NCI-H460 (cell line): ENCODE results near the gene TCF4. TPM values are rescaled to one million over a fixed set of nuclear protein-coding genes. Genes with fewer than 3 reads are reported as not detected.

ENCODE experiments used
- DNase-seq: peaks from one replicate; pipeline ENCODE4 v3.0.0-alpha.2; 2016; ENCODE audit warnings: low read depth; ENCODE audit errors: extremely low read depth
- total RNA-seq: library from RNA; depleted of rRNA; stranded (reverse); fragments of >200 nt; shearing (Covaris generic); gene quantifications from 2 replicates; pipeline ENCODE4 v1.2.3, GENCODE V29; 2014

The TCF4 gene
- total RNA-seq, 1 experiment from 2014 or later: 7.3 TPM

DNA sequence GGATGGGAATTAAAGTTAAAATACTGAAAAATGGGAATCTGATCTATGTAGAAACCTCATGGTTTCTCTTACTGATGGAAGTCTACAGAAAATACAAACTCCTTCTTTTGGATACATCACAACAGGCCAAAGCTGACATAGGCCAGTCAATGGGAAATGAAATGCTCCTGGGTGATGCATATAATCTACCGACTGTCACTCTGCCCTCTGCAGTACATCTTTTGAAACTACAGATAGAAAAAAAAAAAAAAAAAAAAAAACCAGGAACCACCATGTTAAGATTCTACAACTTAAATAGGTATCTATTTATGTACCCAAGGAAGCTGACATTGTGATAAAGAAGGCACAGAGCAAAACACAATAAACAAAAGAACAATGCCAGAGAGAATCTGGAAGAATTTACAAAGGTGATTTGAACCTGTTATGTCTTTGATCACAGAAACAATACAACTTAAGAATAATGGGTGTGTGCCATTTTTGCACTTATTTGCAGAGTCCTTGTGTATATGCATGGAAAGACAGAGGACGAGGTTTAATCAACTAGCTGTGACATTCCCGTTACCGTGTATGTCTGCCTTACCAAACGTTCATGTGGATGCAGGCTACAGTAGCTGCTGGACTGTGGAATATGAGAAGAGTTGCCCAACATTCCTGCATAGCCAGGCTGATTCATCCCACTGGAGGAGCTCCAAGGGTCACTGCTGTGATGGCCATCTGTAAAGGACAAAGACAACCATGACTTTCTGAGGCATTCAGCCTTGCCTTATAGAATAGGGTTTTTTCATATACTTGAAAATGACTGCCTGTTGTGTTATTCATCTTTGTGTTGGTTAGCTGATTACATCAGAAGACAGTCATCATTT is 312.7 kb downstream of the TCF4 start:
- DNase-seq: peak; percentile 21

DNA sequence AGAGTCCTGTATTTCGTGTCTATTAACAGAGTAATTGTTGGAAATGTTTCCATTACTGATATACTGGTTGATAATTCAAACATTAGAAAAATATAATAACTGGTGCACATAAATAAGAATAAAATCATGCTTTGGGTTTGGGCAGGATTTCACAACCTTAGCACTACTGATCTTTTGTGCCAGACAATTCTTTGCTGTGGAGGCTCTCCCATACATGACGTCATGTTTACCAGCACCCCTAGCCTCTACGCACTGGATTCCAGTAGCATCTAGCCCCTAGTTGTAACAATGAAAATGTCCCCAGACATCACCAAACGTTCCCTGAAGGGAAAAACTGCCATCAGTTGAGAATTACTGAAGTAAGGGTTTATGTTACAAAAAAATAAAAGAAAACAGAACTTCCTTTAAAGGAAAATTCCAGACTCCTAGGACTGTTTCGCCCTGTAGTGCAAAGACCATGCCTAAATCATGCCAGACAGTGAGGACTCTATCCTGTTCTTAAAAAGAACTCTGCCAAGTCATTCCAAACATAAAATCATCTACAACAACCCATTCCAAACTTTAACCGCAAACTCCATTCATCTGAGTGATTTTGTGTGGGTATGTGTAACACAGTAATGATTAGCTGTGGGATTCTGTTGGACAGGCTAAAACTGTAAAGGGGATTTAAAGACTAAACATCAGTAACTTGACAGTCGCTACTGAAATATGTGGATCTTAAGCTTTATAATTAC is 315.3 kb downstream of the TCF4 start:
- no peak for DNase-seq

- DNase-seq: no peak
Measured at GRCh38 chr18:55269622-55270021, 318.4 kb downstream of the TCF4 start.

- DNase-seq: no peak
Measured at GRCh38 chr18:55268628-55269275, 319.2 kb downstream of the TCF4 start.

GRCh38 chr18:55268151-55268601 is 319.8 kb downstream of the TCF4 start:
- DNase-seq: no peak

DNA sequence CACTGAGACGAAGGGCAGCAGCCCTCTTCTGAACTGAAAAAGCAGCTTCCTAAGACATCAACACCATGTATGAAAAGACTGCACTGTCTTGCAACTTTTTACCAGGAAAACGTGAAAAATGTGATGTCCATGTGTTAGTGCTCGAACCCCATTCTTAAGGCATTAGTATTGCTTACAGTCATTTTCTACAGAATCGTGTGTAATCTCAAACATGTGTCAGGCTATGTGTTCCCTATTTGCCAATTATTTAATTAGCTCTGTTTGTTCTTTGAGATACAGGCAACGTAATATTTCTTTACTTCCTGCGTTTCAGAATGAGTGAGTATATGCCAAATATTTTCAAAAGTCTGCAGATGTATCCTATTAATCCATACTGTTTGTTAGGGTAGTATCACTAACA is 321.0 kb downstream of the TCF4 start:
- DNase-seq: no peak

GRCh38 chr18:55265984-55266383 is 322.0 kb downstream of the TCF4 start:
- DNase-seq: no peak

GRCh38 chr18:55265130-55265675 is 322.8 kb downstream of the TCF4 start:
- DNase-seq: no peak

GRCh38 chr18:55264108-55264507 is 323.9 kb downstream of the TCF4 start:
- no peak for DNase-seq

DNA sequence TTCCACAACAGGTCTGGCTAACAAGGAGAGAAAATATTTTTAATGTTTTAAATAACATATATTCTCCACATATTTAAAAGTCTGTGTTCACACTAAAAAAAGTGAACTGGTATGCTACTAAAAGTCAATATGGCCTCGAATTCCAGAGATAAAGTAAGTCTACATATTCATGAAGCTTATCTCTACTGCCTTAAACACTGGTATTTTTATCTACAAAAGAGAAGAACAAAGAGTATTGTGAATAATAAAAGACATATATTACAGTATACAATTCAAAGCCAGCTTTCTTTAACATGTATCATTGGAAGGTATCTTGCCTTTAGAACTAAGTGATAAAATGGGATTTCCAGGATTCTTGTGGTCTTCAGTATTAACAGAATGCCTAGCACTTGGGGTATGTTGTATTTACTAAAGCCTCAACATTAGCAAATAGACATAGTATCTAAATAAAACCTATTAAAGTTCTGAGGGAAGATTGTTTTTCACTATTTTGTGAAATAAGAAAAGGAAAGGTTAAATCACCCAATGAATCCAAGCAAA is 325.9 kb downstream of the TCF4 start:
- DNase-seq: no peak

DNA sequence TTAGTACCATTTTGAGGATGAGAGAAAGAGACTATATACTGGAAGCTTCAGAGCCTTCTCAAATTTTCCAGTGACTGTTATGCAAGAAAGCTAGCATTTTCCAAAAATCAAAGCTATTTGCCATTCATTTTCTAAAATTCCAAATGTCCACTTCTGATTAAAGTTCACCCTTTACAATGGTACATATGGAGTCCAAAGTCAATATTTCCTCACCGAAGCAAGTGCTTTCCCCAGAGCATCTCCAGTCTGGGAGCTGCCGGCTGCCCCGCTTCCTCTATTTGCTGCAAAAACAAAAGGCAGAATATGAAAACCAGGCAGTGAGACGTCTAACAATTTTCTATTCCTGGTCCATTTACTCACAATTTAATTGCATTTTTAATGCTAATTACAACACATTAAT is 326.7 kb downstream of the TCF4 start:
- DNase-seq: no peak

DNA sequence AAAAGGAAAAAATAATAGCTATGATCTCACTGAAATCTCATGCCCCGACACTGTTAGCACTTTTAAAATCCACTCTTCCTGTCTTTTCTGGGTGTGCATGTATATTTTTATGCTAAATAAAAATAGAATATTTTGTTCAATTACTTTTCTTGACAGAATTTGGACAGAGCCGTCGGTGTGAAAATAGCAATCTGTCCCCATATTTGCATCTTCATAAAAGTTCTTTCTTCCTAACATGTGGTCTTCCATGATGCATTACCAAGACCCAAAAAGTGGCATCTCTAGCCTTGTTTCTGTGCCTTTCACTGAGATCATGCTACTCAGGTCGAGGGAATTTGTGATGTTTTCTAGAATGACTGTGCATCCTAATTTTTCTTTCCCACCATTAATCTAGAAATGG is 329.9 kb downstream of the TCF4 start:
- no peak for DNase-seq

DNA sequence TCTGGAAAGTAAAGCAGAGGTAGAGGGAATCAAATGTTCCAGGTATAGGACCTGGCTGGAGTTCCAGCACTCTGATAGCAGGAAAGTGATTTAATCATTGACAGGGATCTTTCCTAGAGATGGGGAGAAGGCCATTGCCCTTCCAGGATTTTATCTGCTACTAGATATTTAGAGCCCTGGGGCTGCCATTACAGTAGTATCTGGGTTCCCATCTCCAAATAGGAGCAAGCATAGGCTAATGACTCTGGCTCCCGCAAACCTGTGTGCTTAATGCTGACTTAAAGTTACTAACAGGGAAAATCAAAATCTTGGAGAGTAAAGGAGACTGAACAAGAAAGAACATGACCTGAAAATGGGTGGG is 331.1 kb downstream of the TCF4 start:
- DNase-seq: no peak

- DNase-seq: no peak
Measured at GRCh38 chr18:55256226-55256928, 331.6 kb downstream of the TCF4 start.

DNA sequence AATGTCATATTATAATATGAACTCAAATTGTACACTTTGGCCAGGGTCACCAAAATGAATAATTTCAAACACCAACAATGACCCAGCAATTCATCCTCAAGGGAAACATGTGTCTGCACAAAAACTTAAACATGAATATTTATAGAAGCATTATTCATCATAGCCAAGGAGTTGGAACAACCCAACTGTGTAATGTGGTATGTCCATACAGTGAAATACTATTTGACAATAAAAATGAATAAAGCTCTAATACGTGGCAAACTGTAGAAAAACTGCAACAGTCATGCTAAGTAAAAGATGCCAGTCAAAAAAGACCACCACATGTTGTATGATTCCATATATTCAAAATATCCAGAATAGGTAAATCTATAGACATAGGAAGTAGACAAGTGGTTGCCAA is 334.2 kb downstream of the TCF4 start:
- DNase-seq: no peak

GRCh38 chr18:55252901-55253300 is 335.1 kb downstream of the TCF4 start:
- no peak for DNase-seq

GRCh38 chr18:55252053-55252675 is 335.8 kb downstream of the TCF4 start:
- no peak for DNase-seq

DNA sequence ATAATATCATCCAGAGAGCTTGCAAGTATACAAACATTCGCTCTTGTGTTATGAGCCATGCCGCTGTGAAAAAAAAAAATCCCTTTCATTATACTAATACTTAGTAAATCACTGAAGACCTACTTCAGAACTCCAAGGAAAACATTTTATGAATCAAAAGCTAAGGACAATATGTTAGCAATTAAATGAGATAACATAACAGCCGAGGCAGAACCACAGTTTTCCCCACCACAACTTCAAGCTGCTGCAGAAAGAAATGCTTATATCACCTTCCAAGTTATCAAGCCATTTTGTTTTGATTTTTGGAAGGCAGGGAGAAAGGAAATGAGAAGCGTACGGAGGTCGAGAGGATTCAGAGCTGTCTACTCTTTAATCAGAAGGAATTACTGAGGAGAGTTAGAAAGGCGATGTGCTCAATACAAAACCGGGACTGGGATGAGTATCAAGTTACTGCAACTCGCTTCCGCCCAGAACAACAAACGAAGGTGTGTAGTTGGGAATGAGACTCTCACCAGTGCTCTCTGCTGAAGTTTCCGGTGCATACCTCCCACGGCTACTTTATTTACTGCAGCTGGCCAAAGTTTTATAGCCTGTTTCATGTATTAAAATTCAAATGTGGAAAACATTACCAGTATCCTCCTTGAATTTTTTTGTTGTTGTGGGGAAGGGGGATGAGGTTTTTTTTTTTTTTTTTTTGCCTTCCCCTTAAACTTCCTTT is 336.6 kb downstream of the TCF4 start:
- no peak for DNase-seq

DNA sequence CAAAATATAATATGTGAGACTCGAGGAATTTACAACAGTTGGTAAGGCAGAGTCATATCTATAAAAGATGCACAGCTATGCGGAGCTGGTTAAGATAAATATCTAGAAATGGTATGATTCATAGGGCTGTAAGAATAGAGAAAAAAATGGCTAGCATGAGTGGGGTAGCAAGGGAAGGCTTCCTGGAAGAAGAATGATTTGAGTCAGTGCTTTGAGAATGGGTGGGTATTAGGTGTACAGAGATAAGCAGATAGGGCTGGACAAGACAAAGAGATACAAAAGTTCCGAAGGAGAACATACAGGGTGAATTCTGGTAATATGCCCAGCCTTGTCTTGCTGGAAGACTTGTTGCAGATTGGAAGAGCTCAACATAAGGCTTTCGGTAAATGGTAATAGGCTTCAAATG is 337.2 kb downstream of the TCF4 start:
- no peak for DNase-seq
